ENCODE data around the gene TMCO4. TPM values are rescaled to one million over a fixed set of nuclear protein-coding genes. Genes with fewer than 3 reads are reported as not detected.

The TMCO4 gene
- total and polyA plus RNA-seq, 8 donors = 12.6 to 25.1 (median 17.3) TPM

- ATAC-seq (peak in 1 of 4 donors; percentile 23), FAIRE-seq (no peak), DNase-seq (peak in 1 of 6 donors; percentile 42)
- Histone ChIP-seq H3K27me3 (peaks cover 0 to 14% (median 4%) of the 10 kb centered on the region in 4 donors), H3K4me3 (peak within 1 kb of the TSS in 2 of 4 donors; percentile 17 to 27), H3K36me3 (no peaks in the 10 kb centered on the region), H3K4me1 (peaks cover 0 to 4% (median 0%) of the 10 kb centered on the region in 3 donors), H3K27ac (no peak within 1 kb of the TSS), H3K9me3 (no peaks in the 10 kb centered on the region)
- TF ChIP-seq, protein P1, sequence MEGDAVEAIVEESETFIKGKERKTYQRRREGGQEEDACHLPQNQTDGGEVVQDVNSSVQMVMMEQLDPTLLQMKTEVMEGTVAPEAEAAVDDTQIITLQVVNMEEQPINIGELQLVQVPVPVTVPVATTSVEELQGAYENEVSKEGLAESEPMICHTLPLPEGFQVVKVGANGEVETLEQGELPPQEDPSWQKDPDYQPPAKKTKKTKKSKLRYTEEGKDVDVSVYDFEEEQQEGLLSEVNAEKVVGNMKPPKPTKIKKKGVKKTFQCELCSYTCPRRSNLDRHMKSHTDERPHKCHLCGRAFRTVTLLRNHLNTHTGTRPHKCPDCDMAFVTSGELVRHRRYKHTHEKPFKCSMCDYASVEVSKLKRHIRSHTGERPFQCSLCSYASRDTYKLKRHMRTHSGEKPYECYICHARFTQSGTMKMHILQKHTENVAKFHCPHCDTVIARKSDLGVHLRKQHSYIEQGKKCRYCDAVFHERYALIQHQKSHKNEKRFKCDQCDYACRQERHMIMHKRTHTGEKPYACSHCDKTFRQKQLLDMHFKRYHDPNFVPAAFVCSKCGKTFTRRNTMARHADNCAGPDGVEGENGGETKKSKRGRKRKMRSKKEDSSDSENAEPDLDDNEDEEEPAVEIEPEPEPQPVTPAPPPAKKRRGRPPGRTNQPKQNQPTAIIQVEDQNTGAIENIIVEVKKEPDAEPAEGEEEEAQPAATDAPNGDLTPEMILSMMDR (IDR thresholded peaks at IDR 0.05) = no peak
- 4 to 6% methylated on average over 30 to 80 of the region's 80 CpGs for WGBS, 2 donors
- intact Hi-C loops (cut with DNase I) = no loop called here
Measured at GRCh38 chr1:19664453-19665185, 135.1 kb downstream of the TMCO4 start, which contains the start of gene HTR6. TSS of gene HTR6 (plus strand) at chr1:19664875. CDS start at chr1:19665754, 879 bp downstream.

- 48 to 61% methylated on average over 3 of the region's 3 CpGs for WGBS, 2 donors
- Histone ChIP-seq H3K4me3 (no peak overlapping the region), H3K9me3 (no peaks in the 10 kb centered on the region), H3K4me1 (peaks cover 0 to 4% (median 0%) of the 10 kb centered on the region in 3 donors), H3K27me3 (peaks cover 0 to 14% (median 4%) of the 10 kb centered on the region in 4 donors), H3K27ac (no peak overlapping the region), H3K36me3 (no peaks in the 10 kb centered on the region)
- intact Hi-C loops (cut with DNase I) = no loop called here
- TF ChIP-seq, protein P1 (IDR thresholded peaks at IDR 0.05) = no peak
- DNase-seq (no peak), ATAC-seq (no peak), FAIRE-seq (no peak)
Measured at GRCh38 chr1:19662313-19662712, 137.4 kb downstream of the TMCO4 start.

DNA sequence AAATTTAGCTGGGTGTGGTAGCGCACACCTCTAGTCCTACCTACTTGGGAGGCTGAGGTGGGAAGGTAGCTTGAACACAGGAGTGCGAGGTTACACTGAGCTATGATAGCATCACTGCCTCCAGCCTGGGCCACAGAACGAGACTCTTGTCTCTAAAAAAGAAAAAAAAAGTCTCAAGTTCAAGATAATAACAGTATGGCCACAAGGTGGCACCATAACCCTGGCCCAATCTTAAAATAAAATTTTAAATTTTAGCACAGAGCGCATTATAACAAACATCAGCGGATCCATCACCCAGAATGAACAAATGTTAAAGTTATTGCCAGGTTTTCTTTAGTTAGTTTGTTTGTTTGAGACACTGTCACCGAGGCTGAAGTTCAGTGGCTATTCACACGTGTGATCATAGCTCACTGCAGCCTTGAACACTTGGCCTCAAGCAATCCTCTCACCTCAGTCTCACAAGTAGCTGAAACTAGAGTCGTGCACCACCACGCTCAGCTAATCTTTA lies 137.9 kb downstream of the TMCO4 start:
- ATAC-seq = peak in 3 of 4 donors; percentile 28 to 44 (median 39)
- Histone ChIP-seq H3K4me1 (peaks cover 0 to 4% (median 0%) of the 10 kb centered on the region in 3 donors), H3K27ac (no peak overlapping the region), H3K36me3 (no peaks in the 10 kb centered on the region), H3K27me3 (peaks cover 0 to 14% (median 4%) of the 10 kb centered on the region in 4 donors), H3K4me3 (no peak overlapping the region), H3K9me3 (no peaks in the 10 kb centered on the region)
- 6 to 13% methylated on average over 9 of the region's 9 CpGs for WGBS, 2 donors
- intact Hi-C loops (cut with DNase I) = no loop called here
- TF ChIP-seq, protein P1 (IDR thresholded peaks at IDR 0.05) = peak; percentile 50 to 74 (median 66)
- FAIRE-seq = peak; percentile 56
- no peak for DNase-seq

- ATAC-seq (no peak), FAIRE-seq (no peak), DNase-seq (no peak)
- Histone ChIP-seq H3K9me3 (no peaks in the 10 kb centered on the region), H3K36me3 (no peaks in the 10 kb centered on the region), H3K4me3 (no peak overlapping the region), H3K27me3 (no peaks in the 10 kb centered on the region), H3K27ac (no peak overlapping the region), H3K4me1 (no peaks in the 10 kb centered on the region)
- TF ChIP-seq, protein P1 (IDR thresholded peaks at IDR 0.05) = no peak
- intact Hi-C loops (cut with DNase I) = loop anchor here in 2 of 3 donors (10.0 kb wide), 2 partner anchors 173 to 313 kb away; partner anchors contain the start of gene CAPZB (in 1 of the 2)
- 78 to 88% methylated on average over 13 of the region's 13 CpGs for whole genome bisulfite sequencing, 2 donors
Measured at GRCh38 chr1:19658186-19658585, 141.5 kb downstream of the TMCO4 start.
